Activated T-cell treated with anti-CD3 and anti-CD28 coated beads, Interleukin-2, amount 50 U/mL, for 4 hours (primary cell): Measurements from ENCODE around the gene MMP24. TPM values are rescaled to one million over a fixed set of nuclear protein-coding genes. Genes with fewer than 3 reads are reported as not detected.
A peak's percentile ranks its signal among the peaks of the same experiment; 100 is the strongest.
"Not testable (repeated sequence)": the region's sequence is repeated elsewhere in the genome, so short reads cannot be mapped to it uniquely, and the experiment has no call there.

Experiments
- ATAC-seq, 2 donors: fragments of 200-7000 bp; cut with Tn5 transposase; one replicate each; pipeline ENCODE4 v1.10.0; 2021
- DNase-seq: peaks from one replicate; pipeline ENCODE4 v3.0.0-alpha.2; 2020
- H3K27me3 Mint-ChIP-seq: one replicate; pipeline ENCODE4 v1.8.0; 2021; ENCODE audit warnings: low read depth, mixed read lengths
- H3K36me3 Mint-ChIP-seq: one replicate; pipeline ENCODE4 v1.8.0; 2022; ENCODE audit warnings: mixed read lengths; ENCODE audit not compliant: insufficient read depth
- H3K4me1 Mint-ChIP-seq: one replicate; pipeline ENCODE4 v1.8.0; 2021; ENCODE audit warnings: low read depth, mixed read lengths
- H3K4me3 Mint-ChIP-seq: one replicate; pipeline ENCODE4 v1.8.0; 2021; ENCODE audit warnings: mild to moderate bottlenecking, moderate library complexity, mixed read lengths
- H3K9me3 Mint-ChIP-seq: one replicate; pipeline ENCODE4 v1.8.0; 2021; ENCODE audit warnings: mixed read lengths
- total RNA-seq, 3 donors: library from RNA; stranded (reverse); gene quantifications; one replicate each; pipeline ENCODE4 v1.2.1, GENCODE V29; 2021

Gene MMP24
- total RNA-seq, result not detected

DNA sequence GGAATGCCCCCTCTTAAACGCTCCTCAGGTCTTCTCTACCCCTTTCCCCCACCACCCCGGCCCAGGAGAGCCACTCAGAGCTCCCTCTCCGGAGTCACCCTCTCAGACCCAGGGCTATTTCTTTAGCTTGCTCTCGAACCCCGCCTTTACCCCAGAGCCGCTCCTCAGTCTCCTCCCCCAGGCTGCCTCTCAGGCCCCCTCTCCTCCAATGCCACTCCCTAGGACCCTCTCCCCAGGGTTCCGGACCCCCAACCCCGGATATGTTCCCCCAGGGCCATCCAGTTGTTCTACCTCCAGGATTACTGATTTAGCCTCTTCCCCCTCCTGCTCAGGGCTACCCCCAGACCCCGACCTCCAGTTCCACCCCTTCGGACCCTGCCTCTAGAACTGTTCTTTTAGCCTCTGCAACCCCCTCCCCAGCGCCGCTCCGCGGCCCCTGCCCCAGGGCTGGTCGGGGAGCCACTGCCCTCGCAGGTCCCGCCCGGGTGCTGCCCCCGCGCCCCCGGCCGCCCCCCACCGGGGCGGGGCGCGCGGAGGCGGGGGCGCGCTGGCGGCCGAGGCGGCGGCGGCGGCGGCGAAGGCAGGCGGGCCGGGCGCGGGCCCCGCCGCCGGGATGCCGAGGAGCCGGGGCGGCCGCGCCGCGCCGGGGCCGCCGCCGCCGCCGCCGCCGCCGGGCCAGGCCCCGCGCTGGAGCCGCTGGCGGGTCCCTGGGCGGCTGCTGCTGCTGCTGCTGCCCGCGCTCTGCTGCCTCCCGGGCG lies at the start of gene MMP24:
Gene MMP24, plus strand, starts transcription at position 565 of the 758 bp plus-strand sequence. Its CDS starts 49 bp downstream, at position 614.
- peak within 1 kb of the TSS; percentile 70 for H3K4me3 Mint-ChIP-seq
- H3K36me3 Mint-ChIP-seq, result peaks cover 18% of the 10 kb centered on the region
- no peaks in the 10 kb centered on the region for H3K9me3 Mint-ChIP-seq
- DNase-seq, result no peak
- H3K4me1 Mint-ChIP-seq, result peaks cover 7% of the 10 kb centered on the region
- H3K27me3 Mint-ChIP-seq, result peaks cover 36% of the 10 kb centered on the region
- peak; percentile 47 to 61 for ATAC-seq

DNA sequence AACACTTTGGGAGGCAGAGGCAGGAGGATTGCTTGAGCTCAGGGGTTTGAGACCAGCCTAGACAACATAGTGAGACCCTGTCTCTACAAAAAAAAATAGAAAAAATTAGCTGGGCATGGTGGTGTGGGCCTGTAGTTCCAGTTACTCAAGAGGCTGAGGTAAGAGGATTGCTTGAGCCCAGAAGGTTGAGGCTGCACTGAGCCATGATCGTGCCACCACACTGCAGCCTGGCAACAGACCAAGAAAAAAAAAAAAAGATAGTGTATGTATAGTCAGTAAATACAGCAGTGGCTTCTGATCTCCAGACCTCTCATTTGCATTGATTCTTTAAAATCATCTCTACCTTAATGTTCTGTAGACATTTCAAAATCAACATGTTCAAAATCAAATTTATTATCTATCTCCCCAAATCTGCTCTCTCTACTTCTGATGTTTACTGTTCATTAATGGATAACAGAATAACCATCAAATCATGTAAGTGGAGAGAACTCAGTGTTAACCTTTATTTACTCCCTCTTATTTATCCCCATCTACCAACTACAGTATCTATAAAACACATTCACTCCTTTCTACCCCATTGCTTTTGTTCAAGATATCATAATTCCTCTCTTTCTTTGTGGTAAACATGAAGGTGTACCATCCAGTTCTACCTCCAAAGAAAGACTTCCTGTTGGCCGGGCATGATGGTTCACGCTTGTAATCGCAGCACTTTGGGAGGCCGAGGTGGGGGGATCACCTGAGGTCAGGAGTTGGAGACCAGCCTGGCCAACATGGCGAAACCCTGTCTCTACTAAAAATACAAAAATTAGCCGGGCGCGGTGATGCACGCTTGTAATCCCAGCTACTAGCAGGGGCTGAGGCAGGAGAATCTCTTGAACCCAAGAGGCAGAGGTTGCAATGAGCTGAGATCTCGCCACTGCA lies 46.9 kb upstream of the MMP24 start:
- H3K27me3 Mint-ChIP-seq, result no peaks in the 10 kb centered on the region
- no peaks in the 10 kb centered on the region for H3K9me3 Mint-ChIP-seq
- DNase-seq (no peak), ATAC-seq (no peak)
- H3K4me1 Mint-ChIP-seq, result no peaks in the 10 kb centered on the region
- no peak overlapping the region for H3K4me3 Mint-ChIP-seq
- H3K36me3 Mint-ChIP-seq, result peaks cover 19% of the 10 kb centered on the region

DNA sequence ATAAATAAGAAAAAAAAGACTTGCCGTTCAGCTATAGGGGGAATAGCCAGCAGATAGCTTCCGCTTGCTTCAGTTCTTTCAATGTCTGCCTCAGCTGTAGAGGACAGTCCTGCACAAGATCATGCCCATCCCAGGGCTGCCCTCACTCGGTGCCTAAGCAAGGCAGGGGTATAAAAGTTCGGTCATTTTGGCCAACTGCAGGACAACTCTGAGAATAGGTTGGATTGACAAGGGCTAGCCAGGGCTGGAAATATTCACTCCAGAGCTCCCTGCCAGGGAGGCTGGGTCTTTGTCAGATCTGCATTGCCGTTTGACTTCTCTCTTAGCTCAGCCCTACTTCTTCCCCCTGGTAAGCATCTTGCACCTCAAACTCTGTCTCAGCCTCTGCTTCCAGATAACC lies 46.2 kb upstream of the MMP24 start:
- H3K9me3 Mint-ChIP-seq, result no peaks in the 10 kb centered on the region
- no peaks in the 10 kb centered on the region for H3K27me3 Mint-ChIP-seq
- H3K36me3 Mint-ChIP-seq, result peaks cover 26% of the 10 kb centered on the region
- no peak for ATAC-seq
- H3K4me3 Mint-ChIP-seq, result no peak overlapping the region
- DNase-seq, result no peak
- H3K4me1 Mint-ChIP-seq, result no peaks in the 10 kb centered on the region

DNA sequence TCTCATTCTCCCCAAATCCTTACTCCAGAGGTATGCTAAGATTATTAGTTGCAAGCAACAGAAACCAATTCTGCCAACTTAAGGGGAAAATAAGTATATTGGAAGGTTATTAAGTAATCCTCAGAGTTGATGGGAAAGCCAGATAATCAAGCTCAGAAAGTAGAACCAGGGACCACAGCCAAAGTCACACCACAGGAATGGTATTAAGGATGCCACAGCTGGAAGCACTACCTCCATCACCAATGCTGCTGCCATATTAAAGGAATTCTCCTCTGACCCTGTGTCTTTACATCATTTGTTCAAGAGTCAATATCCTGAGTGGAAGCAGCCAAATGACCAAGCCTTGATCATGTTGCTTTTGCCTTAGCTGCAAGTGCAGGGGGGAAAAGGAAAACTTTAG lies 44.8 kb upstream of the MMP24 start:
- H3K27me3 Mint-ChIP-seq, result no peaks in the 10 kb centered on the region
- ATAC-seq (no peak), DNase-seq (no peak)
- H3K4me1 Mint-ChIP-seq, result no peaks in the 10 kb centered on the region
- H3K4me3 Mint-ChIP-seq, result no peak overlapping the region
- peaks cover 27% of the 10 kb centered on the region for H3K36me3 Mint-ChIP-seq
- no peaks in the 10 kb centered on the region for H3K9me3 Mint-ChIP-seq

DNA sequence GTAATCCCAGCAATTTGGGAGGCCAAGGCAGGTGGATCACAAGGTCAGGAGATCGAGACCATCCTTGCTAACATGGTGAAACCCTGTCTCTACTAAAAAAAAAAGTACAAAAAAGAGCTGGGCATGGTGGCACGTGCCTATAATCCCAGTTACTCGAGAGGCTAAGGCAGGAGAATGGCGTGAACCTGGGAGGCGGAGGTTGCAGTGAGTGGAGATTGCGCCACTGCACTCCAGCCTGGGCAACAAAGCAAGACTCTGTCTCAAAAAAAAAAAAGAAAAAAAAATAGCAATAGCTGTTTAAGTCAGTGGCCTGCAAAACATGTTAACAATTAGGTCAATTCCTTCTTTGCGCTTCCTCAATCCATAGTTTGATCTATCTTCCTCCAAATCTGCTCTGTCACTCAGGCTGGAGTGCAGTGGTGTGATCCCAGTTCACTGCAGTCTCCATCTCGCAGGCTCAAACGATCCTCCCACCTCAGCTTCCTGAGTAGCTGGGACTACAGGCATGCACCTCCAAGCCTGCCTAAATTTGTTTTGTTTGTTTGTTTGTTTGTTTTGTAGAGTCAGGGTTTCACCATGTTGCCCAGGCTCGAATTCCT lies 39.7 kb upstream of the MMP24 start:
- ATAC-seq, H3K4me3 Mint-ChIP-seq, H3K4me1 Mint-ChIP-seq, H3K27me3 Mint-ChIP-seq, DNase-seq, H3K9me3 Mint-ChIP-seq: not testable (repeated sequence)
- H3K36me3 Mint-ChIP-seq, result peaks cover 29% of the 10 kb centered on the region

DNA sequence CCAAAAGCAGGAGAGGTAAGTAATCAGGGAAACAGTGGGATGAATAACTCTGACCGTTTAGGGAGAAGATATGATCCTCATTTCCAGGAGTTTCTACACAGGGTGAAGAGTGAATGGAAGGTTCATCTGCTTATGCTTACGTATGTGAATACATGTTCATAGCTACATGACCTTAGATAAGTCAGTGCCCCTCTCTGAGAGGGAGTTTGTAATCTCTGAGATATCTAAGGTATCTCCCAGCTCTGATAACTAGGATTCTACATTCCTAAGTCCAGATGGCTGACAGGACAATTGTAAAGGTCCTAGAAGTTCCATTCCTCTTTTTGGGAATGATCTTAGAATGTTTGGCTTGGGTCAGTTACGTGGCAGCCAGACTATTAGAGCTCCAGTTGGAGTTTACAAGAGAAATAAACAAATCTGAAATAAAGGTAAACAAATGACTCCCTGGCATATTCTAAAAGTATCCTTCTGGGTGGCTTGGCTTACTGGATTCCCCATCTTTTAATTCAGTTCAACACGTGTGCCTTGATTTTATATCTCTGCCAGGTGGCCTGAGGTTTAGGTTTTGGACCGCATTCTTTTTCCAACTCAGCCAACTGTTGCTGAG lies 38.8 kb upstream of the MMP24 start:
- Mint-ChIP-seq H3K4me3 (no peak overlapping the region), H3K9me3 (no peaks in the 10 kb centered on the region), H3K27me3 (no peaks in the 10 kb centered on the region), H3K4me1 (no peaks in the 10 kb centered on the region), H3K36me3 (peaks cover 26% of the 10 kb centered on the region)
- DNase-seq (no peak), ATAC-seq (no peak)

DNA sequence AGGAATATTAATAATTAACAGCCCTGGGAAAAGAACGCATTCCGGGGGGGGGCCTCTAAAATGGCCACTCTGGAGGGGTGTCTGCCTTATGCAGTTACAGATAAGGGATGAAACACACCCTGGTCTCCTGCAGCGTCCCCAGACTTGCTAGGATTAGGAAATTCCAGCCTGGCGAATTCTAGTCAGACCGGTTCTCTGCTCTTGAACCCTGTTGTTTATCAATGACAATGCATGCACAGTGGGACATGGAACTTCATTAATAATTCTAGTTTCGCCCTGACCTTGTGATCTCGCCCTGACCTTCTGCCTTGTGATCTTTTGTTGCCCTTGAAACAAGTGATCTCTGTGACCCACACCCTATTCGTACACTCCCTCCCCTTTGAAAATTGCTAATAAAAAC lies 37.3 kb upstream of the MMP24 start:
- H3K9me3 Mint-ChIP-seq, H3K27me3 Mint-ChIP-seq, H3K4me3 Mint-ChIP-seq, DNase-seq, ATAC-seq, H3K4me1 Mint-ChIP-seq: not testable (repeated sequence)
- peaks cover 21% of the 10 kb centered on the region for H3K36me3 Mint-ChIP-seq

DNA sequence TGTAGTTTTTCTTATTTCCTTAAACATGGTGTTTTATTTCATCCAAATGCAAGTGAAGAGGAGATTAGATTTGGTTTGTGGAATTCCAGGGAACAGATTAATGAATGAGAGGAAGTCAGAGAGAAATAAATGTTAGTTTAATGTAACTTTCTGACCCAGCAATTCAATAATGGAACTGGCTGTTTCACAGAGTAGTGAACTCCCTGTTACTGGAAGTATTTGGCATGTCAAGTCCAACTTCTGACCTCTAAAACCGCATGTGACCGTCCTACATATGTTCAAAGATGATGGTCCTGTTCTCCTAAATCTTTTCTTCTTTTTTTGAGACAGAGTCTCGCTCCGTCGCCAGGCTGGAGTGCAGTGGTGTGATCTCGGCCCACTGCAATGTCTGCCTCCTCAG lies 35.9 kb upstream of the MMP24 start:
- H3K4me3 Mint-ChIP-seq, result no peak overlapping the region
- H3K27me3 Mint-ChIP-seq, result no peaks in the 10 kb centered on the region
- H3K9me3 Mint-ChIP-seq, result no peaks in the 10 kb centered on the region
- DNase-seq (no peak), ATAC-seq (no peak)
- H3K4me1 Mint-ChIP-seq, result no peaks in the 10 kb centered on the region
- H3K36me3 Mint-ChIP-seq, result peaks cover 13% of the 10 kb centered on the region

DNA sequence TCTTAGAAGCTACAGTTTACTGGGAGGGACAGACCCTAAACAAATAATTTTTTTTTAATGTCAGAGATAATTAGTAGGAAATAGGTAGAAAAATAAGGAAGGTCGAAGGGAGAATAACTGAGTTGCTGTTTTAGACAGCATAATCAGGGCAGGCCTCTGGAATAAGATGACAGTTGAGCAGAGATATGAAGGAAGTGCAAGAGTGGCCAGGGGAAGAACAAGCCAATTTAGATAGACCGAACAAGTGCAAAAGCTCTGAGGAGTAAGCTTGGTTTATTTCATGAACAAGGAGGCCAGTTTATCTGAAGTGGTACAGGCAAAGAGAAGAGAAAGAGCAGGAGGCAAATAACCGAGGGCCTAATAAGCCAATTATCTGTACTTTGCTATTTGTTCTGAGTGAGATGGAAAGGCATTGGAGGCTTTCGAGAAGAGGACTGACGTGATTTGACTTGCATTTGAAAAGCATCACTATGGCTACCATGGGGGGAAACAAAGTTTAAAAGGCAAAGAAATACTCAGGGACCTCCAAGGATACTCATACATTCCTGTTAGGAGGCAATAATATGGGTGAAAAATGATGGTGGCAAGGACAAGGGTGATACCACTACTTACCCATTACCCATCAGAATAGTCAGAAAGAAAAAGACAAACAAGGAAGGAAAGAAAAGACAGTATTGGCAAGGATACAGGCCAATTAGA lies 34.9 kb upstream of the MMP24 start:
- peaks cover 2% of the 10 kb centered on the region for H3K9me3 Mint-ChIP-seq
- H3K4me1 Mint-ChIP-seq, result no peaks in the 10 kb centered on the region
- no peak for DNase-seq
- ATAC-seq, result no peak
- H3K4me3 Mint-ChIP-seq, result no peak overlapping the region
- H3K27me3 Mint-ChIP-seq, result no peaks in the 10 kb centered on the region
- H3K36me3 Mint-ChIP-seq, result peaks cover 16% of the 10 kb centered on the region

DNA sequence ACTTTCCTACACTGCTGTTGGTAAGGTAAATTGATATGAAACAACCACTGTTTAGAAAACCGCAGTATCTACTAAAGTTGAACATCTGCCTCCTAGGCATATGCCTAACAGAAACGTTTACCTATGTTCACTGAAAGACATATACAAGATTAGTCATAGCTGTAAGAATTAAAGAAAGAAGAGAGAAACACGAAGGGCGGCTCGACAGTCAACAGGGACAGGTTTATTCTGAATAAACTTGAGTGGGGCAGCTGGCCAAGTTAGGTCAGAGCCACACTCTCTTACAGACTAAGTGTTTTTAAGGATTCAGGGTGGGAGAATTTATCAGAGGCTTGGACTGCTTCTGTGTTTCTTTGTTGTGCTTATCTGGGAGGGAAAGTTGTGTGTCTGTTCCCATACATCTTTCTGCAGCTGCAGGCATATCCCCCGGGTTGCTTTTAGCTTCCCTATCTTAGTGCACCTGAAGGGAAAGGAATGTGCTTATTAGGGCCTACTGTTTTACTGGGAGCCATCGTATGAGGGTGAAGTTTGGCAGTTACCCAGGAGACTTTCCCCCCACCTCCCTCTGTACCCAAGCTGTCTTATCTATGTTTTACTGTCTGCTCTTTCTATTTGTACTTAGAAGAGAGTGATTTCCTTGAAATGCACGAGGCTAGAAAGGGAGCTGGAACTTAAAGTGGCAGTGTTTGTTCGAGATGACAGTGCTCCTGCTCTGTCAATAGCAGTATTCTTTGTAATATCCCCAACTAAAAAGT lies 34.2 kb upstream of the MMP24 start:
- no peak for ATAC-seq
- Mint-ChIP-seq H3K27me3 (no peaks in the 10 kb centered on the region), H3K4me1 (no peaks in the 10 kb centered on the region), H3K4me3 (no peak overlapping the region), H3K36me3 (peaks cover 21% of the 10 kb centered on the region), H3K9me3 (peaks cover 10% of the 10 kb centered on the region)
- no peak for DNase-seq

DNA sequence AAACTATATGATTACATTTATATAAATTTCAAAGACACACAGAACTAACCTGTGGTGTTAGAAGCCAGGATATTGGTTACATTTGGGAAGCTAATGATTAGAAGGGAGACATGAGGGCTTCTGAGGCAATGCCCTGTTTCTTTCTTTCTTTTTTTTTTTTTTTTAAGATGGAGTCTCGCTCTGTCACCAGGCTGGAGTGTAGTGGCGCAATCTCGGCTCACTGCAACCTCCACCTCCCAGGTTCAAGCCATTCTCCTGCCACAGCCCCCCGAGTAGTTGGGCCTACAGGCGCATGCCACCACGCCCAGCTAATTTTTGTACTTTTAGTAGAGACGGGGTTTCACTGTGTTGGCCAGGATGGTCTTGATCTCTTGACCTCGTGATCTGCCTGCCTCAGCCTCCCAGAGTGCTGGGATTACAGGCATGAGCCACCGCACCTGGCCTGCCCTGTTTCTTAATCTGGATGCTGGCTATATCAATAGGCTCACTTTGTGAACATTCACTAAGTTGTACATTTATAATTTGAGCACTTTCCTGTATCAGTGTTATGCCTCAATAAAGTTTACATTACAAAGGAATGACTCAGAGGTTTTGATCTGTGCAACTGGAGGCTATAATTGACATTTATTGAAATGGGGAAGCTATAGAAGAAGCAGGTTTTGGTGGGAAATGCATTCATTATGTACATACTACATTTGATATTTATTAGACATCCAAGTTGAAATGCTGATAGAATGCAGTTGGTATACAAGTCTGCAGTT lies 33.3 kb upstream of the MMP24 start:
- not testable (repeated sequence) for DNase-seq, H3K4me1 Mint-ChIP-seq

DNA sequence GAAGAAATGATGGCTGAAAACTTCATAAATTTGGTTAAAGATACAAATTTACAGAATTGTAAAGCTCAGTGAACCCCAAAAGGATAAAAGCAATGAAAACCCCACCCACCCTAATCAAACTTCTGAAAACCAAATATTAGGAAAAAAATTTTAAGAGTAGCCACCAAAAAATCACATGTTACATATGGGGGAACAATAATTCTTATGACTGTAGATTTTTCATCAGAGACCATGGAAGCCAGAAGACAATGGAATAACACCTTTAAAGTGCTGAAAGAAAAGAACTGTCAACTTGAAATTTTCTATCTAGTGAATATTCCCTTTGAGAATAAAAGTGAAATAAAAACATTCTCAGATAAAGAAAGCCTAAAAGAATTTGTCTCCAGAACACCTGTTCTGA lies 30.2 kb upstream of the MMP24 start:
- peaks cover 10% of the 10 kb centered on the region for H3K9me3 Mint-ChIP-seq
- no peak for DNase-seq
- peaks cover 24% of the 10 kb centered on the region for H3K36me3 Mint-ChIP-seq
- H3K4me1 Mint-ChIP-seq, result no peaks in the 10 kb centered on the region
- no peak overlapping the region for H3K4me3 Mint-ChIP-seq
- no peak for ATAC-seq
- H3K27me3 Mint-ChIP-seq, result no peaks in the 10 kb centered on the region

More for the DNA sequence above, 33.3 kb upstream of the MMP24 start:
- ATAC-seq, H3K27me3 Mint-ChIP-seq, H3K4me3 Mint-ChIP-seq, H3K9me3 Mint-ChIP-seq: not testable (repeated sequence)
- peaks cover 22% of the 10 kb centered on the region for H3K36me3 Mint-ChIP-seq

DNA sequence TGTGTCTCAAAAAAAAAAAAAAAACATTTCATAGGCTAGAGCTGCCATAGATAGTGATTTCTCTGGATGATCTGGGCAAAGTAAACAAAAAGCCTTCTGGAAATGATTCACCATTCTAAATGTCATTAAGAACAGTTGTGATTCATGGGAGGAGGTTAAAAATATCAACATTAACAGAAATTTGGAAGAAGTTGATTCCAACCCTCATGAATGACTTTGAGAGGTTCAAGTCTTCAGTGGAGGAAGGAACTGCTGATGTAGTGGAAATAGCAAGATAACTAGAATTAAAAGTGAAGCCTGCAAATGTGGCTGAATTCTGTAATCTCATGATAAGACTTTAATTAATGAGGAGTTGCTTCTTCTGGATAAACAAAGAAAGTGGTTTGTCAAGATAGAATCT lies 26.8 kb upstream of the MMP24 start:
- ATAC-seq (no peak), DNase-seq (no peak)
- no peak overlapping the region for H3K4me3 Mint-ChIP-seq
- H3K27me3 Mint-ChIP-seq, result no peaks in the 10 kb centered on the region
- peaks cover 10% of the 10 kb centered on the region for H3K9me3 Mint-ChIP-seq
- H3K4me1 Mint-ChIP-seq, result no peaks in the 10 kb centered on the region
- peaks cover 21% of the 10 kb centered on the region for H3K36me3 Mint-ChIP-seq
